Thyroid gland (tissue), 4 donors: ENCODE measurements around the gene TAF1A. TPM values are rescaled to one million over a fixed set of nuclear protein-coding genes. Genes with fewer than 3 reads are reported as not detected.

Source experiments
- DNase-seq, 2 donors: peaks; one replicate each; pipeline ENCODE4 v3.0.0-alpha.2; 2019
- H3K27ac ChIP-seq, 3 donors: fragments of 200-600 bp; sonication (generic); 1 replicate in 2 of 3; 2 replicates in 1 of 3; pipeline ENCODE4 v1.5.1; 2016 to 2019; ENCODE audit warnings: mild to moderate bottlenecking in 1 of 3, moderate library complexity in 1 of 3
- H3K27me3 ChIP-seq: fragments of 200-600 bp; sonication (generic); one replicate; pipeline ENCODE4 v1.5.1; 2019
- H3K36me3 ChIP-seq, 2 donors: fragments of 200-600 bp; sonication (generic); one replicate each; pipeline ENCODE4 v1.5.1; 2016 to 2019
- H3K4me1 ChIP-seq, 2 donors: fragments of 200-600 bp; sonication (generic); one replicate each; pipeline ENCODE4 v1.5.1; 2017 to 2019
- H3K4me3 ChIP-seq, 3 donors: fragments of 200-600 bp; sonication (generic); replicated peaks in 1 of 3; 1 replicate in 2 of 3; 2 replicates in 1 of 3; pipeline ENCODE4 v1.5.1; 2016; ENCODE audit warnings: mild to moderate bottlenecking in 1 of 3
- H3K9me3 ChIP-seq: fragments of 200-600 bp; sonication (generic); one replicate; pipeline ENCODE4 v1.5.1; 2017
- POLR2A ChIP-seq, 2 donors: fragments of 450-650 bp; IDR thresholded peaks; one replicate each; pipeline ENCODE4 v1.6.1; 2017; ENCODE audit warnings: antibody characterized with exemption in 2 of 2, mild to moderate bottlenecking in 2 of 2, moderate library complexity in 1 of 2
- WGBS, 2 donors: methylation state at CpG; one replicate each; pipeline ENCODE4 v1.1.5; 2017; 5-methylcytosine and 5-hydroxymethylcytosine counted together
- intact Hi-C: fragments of 100-400 bp; cut with DNase I; formaldehyde crosslinking; loops from one replicate; pipeline ENCODE4 v1.15.1; 2023
- total RNA-seq, 4 donors: library from RNA; depleted of rRNA; stranded (reverse); fragments of >200 nt; gene quantifications; one replicate each; pipeline ENCODE4 v1.2.3, GENCODE V29; 2016
- TF ChIP-seq, protein P1 (sequence below), 6 experiments: fragments of 200-600 bp in 3 of 6; fragments of 450-650 bp in 3 of 6; sonication (generic) in 3 of 6; IDR thresholded peaks; one replicate each; pipeline ENCODE4 v1.5.1; 2016 to 2019; ENCODE audit warnings: antibody characterized with exemption in 6 of 6, mild to moderate bottlenecking in 2 of 6, inconsistent platforms in 1 of 6, moderate library complexity in 1 of 6

Gene TAF1A
- total RNA-seq, 4 donors from 2014 or later: 7.4 to 18.4 (median 15.0) TPM

- 96 to 97% methylated on average over 1 of the region's 1 CpG for WGBS, 2 donors
- intact Hi-C loops: no loop called here
- H3K4me3 ChIP-seq: no peak overlapping the region
- H3K9me3 ChIP-seq: no peaks in the 10 kb centered on the region
- peaks cover 0 to 5% of the 10 kb centered on the region in 2 donors for H3K4me1 ChIP-seq
- DNase-seq: no peak
- H3K27ac ChIP-seq: no peak overlapping the region
- no peaks in the 10 kb centered on the region for H3K27me3 ChIP-seq
- TF ChIP-seq, protein P1, sequence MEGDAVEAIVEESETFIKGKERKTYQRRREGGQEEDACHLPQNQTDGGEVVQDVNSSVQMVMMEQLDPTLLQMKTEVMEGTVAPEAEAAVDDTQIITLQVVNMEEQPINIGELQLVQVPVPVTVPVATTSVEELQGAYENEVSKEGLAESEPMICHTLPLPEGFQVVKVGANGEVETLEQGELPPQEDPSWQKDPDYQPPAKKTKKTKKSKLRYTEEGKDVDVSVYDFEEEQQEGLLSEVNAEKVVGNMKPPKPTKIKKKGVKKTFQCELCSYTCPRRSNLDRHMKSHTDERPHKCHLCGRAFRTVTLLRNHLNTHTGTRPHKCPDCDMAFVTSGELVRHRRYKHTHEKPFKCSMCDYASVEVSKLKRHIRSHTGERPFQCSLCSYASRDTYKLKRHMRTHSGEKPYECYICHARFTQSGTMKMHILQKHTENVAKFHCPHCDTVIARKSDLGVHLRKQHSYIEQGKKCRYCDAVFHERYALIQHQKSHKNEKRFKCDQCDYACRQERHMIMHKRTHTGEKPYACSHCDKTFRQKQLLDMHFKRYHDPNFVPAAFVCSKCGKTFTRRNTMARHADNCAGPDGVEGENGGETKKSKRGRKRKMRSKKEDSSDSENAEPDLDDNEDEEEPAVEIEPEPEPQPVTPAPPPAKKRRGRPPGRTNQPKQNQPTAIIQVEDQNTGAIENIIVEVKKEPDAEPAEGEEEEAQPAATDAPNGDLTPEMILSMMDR (IDR thresholded peaks at IDR 0.05): no peak
- no peak for TF ChIP-seq POLR2A (IDR thresholded peaks at IDR 0.05)
- peaks cover 0 to 7% of the 10 kb centered on the region in 2 donors for H3K36me3 ChIP-seq
These were observed 28.1 kb downstream of the TAF1A start for GRCh38 chr1:222561656-222562055.

- peaks cover 0 to 7% of the 10 kb centered on the region in 2 donors for H3K36me3 ChIP-seq
These were observed 32.2 kb downstream of the TAF1A start for GRCh38 chr1:222557574-222557973.

DNA sequence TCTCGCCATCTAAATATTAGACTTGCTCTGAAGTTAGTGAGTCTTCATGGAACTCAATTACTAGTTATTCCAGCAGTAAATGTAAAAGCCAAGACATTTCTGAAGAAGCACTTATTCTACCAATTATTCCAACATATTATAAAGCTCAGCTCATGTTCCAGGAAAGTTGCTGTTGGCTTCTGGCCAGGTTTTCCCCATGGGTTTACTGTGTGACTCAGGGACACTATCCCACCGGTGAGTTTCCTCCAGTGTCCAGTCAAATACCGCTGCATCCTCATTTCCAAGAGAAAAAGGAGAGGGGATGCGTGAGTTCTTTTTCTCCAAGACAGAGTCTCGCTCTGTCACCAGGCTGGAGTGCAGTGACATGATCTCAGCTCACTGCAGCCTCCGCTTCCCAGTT is 32.6 kb downstream of the TAF1A start:
- intact Hi-C loops: no loop called here
- Histone ChIP-seq H3K4me3 (no peak overlapping the region), H3K4me1 (no peaks in the 10 kb centered on the region), H3K9me3 (no peaks in the 10 kb centered on the region), H3K36me3 (peaks cover 0 to 7% of the 10 kb centered on the region in 2 donors), H3K27me3 (no peaks in the 10 kb centered on the region), H3K27ac (no peak overlapping the region)
- no peak for DNase-seq
- TF ChIP-seq POLR2A (IDR thresholded peaks at IDR 0.05): no peak
- TF ChIP-seq, protein P1 (IDR thresholded peaks at IDR 0.05): no peak
- 72 to 77% methylated on average over 6 of the region's 6 CpGs for WGBS, 2 donors

More at GRCh38 chr1:222557574-222557973, 32.2 kb downstream of the TAF1A start:
- 96 to 98% methylated on average over 7 of the region's 7 CpGs for WGBS, 2 donors
- intact Hi-C loops: no loop called here
- no peak for TF ChIP-seq POLR2A (IDR thresholded peaks at IDR 0.05)
- TF ChIP-seq, protein P1 (IDR thresholded peaks at IDR 0.05): no peak
- no peak overlapping the region for H3K27ac ChIP-seq
- DNase-seq: no peak
- H3K27me3 ChIP-seq: no peaks in the 10 kb centered on the region
- H3K4me1 ChIP-seq: no peaks in the 10 kb centered on the region
- no peak overlapping the region for H3K4me3 ChIP-seq
- H3K9me3 ChIP-seq: no peaks in the 10 kb centered on the region

DNA sequence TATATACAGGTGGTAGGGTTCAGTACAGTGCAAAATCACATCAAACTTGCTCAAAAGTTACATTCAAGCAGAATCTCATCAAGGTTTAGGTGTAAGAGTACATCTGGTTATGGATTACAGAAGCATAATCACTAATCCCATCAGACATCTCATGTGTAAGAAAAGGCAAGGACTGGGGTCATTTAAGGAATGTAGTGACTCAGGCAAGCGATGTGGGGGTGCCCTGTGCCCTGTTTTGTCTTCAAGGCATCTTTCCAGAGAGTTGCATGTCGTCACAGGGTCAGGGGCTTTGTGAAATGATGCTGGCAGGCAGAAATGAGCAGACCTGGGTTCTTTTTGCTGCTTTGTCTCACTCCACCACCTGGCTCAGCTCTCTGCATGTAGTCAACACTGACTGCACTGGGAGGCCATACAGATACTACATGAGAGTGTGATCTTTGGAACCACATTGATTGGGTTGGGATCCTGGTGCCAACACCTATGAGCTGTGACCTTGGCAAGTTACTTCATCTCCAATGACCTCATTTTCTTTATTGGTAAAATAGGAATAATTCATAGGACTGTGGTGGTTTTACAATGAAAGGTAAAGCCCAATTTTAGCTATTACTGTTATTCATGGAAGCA is 33.6 kb downstream of the TAF1A start:
- intact Hi-C loops: no loop called here
- 87 to 93% methylated on average over 2 of the region's 2 CpGs for WGBS, 2 donors
- Histone ChIP-seq H3K4me3 (no peak overlapping the region), H3K9me3 (no peaks in the 10 kb centered on the region), H3K4me1 (no peaks in the 10 kb centered on the region), H3K36me3 (peaks cover 0 to 7% of the 10 kb centered on the region in 2 donors), H3K27ac (no peak overlapping the region), H3K27me3 (no peaks in the 10 kb centered on the region)
- no peak for DNase-seq
- no peak for TF ChIP-seq POLR2A (IDR thresholded peaks at IDR 0.05)
- TF ChIP-seq, protein P1 (IDR thresholded peaks at IDR 0.05): no peak

DNA sequence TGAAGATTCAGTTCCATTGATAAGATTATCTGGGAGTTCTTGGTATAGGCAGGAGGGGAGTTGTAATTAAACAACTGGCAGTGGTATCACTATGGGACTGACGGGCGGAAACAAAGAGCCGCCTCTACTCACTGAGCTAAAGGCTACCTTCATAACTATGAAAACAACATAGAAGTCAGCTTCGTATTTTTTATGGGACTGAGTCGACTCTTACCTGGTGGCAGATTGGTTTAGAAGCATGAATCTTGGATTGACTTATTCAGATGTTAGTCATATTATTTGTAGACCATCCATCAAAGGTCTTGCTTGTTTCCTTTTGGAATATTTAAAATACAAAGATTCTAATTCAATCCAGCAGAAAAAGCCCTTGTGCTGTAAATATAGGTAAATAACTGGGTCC is 35.6 kb downstream of the TAF1A start:
- 96 to 97% methylated on average over 5 of the region's 5 CpGs for WGBS, 2 donors
- Histone ChIP-seq H3K4me3 (no peak overlapping the region), H3K27me3 (no peaks in the 10 kb centered on the region), H3K36me3 (no peaks in the 10 kb centered on the region), H3K9me3 (no peaks in the 10 kb centered on the region), H3K4me1 (no peaks in the 10 kb centered on the region), H3K27ac (no peak overlapping the region)
- TF ChIP-seq POLR2A (IDR thresholded peaks at IDR 0.05): no peak
- TF ChIP-seq, protein P1 (IDR thresholded peaks at IDR 0.05): no peak
- intact Hi-C loops: no loop called here
- DNase-seq: no peak
